ENCODE measurements around the gene RAB9B. TPM values are rescaled to one million over a fixed set of nuclear protein-coding genes. Genes with fewer than 3 reads are reported as not detected.

The RAB9B gene
- polyA plus RNA-seq, 3 donors: 0.01 to 0.08 TPM; not detected in 1

DNA sequence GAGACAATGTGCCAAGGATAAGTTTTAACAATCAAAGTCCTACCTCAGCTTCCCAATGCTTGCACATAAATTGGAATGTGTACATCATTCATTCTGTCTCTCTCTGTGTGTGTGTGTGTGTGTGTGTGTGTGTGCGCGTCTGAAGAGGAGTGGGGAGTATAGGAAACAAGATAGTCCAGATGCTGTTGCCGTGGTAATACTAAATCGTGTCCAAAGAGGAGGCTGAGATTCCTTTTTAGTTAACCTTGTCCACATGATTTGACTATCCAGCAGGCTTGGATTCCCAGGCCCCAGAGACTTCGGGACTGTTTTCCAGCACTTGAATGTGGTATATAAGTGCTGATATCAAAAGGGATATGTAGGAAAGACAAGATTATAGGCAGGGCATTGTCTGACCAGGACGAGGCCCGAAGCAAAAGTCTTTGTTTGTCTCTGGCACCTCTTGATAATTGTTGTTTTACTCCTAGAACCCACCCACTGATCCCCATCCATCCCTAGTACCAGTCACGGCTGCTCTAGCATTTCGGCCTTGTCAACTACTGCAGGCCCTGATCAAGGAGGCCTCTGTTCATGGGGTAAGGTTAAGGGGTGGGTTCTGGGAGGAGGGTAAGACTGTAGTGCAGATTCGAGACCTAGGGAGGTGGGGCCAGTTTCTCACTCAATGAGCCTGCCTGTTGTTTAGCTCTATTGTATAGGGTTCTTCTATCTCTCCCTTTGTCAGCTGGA is 51.6 kb downstream of the RAB9B start:
- H3K9ac ChIP-seq (ENCODE audit: insufficient read depth, low read length, poor library complexity, severe bottlenecking): no peak overlapping the region
- H3K4me3 ChIP-seq (replicated peaks in 1 of 3; ENCODE audit: low read depth in 2 of 3, low read length in 3 of 3): no peak overlapping the region
- no peak overlapping the region for H3K4me2 ChIP-seq (replicated peaks; ENCODE audit: extremely low read depth, low read length, poor library complexity, severe bottlenecking)
- Mint-ChIP-seq H3K4me3 (no peak overlapping the region), H3K4me1 (no peaks in the 10 kb centered on the region), H3K27ac (no peak overlapping the region), H3K27me3 (ENCODE audit: low read depth in 3 of 3) (peaks cover 0 to 2% (median 2%) of the 10 kb centered on the region in 3 donors), H3K36me3 (no peaks in the 10 kb centered on the region), H3K9me3 (no peaks in the 10 kb centered on the region)
- no peaks in the 10 kb centered on the region for H4K20me1 ChIP-seq (ENCODE audit: insufficient read depth, low read length)
- no peaks in the 10 kb centered on the region for H3K27me3 ChIP-seq (ENCODE audit: control insufficient read depth in 2 of 2, insufficient read depth in 2 of 2, low read length in 2 of 2)
- H2AFZ ChIP-seq (ENCODE audit: insufficient read depth, low read depth, low read length, poor library complexity, severe bottlenecking): no peak overlapping the region
- H3K9me3 ChIP-seq (replicated peaks in 1 of 2; ENCODE audit: control insufficient read depth in 1 of 2, insufficient read depth in 1 of 2, low read length in 2 of 2): no peaks in the 10 kb centered on the region
- no peaks in the 10 kb centered on the region for H3K4me1 ChIP-seq (ENCODE audit: control insufficient read depth in 1 of 2, insufficient read depth in 2 of 2, low read length in 2 of 2)
- no peaks in the 10 kb centered on the region for H3K36me3 ChIP-seq (replicated peaks in 1 of 2; ENCODE audit: control insufficient read depth in 1 of 2, insufficient read depth in 2 of 2, low read length in 2 of 2)
- 100% methylated on average over 2 of the region's 10 CpGs for WGBS (ENCODE audit: insufficient coverage)
- TF ChIP-seq, protein P1, sequence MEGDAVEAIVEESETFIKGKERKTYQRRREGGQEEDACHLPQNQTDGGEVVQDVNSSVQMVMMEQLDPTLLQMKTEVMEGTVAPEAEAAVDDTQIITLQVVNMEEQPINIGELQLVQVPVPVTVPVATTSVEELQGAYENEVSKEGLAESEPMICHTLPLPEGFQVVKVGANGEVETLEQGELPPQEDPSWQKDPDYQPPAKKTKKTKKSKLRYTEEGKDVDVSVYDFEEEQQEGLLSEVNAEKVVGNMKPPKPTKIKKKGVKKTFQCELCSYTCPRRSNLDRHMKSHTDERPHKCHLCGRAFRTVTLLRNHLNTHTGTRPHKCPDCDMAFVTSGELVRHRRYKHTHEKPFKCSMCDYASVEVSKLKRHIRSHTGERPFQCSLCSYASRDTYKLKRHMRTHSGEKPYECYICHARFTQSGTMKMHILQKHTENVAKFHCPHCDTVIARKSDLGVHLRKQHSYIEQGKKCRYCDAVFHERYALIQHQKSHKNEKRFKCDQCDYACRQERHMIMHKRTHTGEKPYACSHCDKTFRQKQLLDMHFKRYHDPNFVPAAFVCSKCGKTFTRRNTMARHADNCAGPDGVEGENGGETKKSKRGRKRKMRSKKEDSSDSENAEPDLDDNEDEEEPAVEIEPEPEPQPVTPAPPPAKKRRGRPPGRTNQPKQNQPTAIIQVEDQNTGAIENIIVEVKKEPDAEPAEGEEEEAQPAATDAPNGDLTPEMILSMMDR (IDR thresholded peaks at IDR 0.05): no peak
- H3K79me2 ChIP-seq (ENCODE audit: insufficient read depth, low read length): no peaks in the 10 kb centered on the region
- intact Hi-C loops (cut with micrococcal nuclease): no loop called here
- no peak overlapping the region for H3K27ac ChIP-seq (ENCODE audit: low read depth in 1 of 2, low read length in 2 of 2)
- no peak for DNase-seq

DNA sequence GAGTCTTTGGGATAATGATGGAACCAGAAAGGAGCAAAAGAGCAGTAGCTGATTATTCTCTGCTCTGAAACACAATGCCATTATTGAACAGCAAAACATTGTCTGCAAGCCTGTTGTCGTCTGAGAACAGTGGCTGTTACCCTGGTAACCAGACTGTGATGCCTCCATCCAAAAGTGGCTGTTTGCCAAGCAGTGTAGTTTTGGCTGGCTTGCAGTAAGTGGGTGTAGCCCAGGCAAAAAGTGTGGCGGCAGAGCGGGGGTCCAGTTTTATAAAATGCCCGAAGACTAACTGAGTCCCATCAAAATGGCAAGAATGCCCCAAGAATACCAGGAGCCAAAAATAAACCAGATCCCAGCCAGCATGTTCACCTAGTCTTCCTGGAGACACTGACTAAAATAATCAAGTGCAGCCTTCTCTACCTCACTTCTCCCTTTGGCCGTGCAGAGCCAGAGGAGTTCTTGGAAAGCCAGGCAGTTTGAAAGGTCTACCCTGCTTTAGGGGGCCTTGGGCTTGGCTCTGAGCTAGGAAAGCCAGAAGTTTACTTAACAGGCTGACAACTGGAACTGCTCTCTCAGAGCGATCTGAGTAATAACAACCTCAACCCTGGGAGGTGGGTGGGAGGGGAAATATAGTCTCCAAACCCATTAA is 52.8 kb downstream of the RAB9B start:
- Mint-ChIP-seq H3K27ac (no peak overlapping the region), H3K36me3 (no peaks in the 10 kb centered on the region), H3K9me3 (no peaks in the 10 kb centered on the region), H3K4me3 (no peak overlapping the region), H3K4me1 (no peaks in the 10 kb centered on the region), H3K27me3 (ENCODE audit: low read depth in 3 of 3) (peaks cover 0 to 2% (median 2%) of the 10 kb centered on the region in 3 donors)
- no peaks in the 10 kb centered on the region for H3K36me3 ChIP-seq (replicated peaks in 1 of 2; ENCODE audit: control insufficient read depth in 1 of 2, insufficient read depth in 2 of 2, low read length in 2 of 2)
- H3K27ac ChIP-seq (ENCODE audit: low read depth in 1 of 2, low read length in 2 of 2): no peak overlapping the region
- no peaks in the 10 kb centered on the region for H3K4me1 ChIP-seq (ENCODE audit: control insufficient read depth in 1 of 2, insufficient read depth in 2 of 2, low read length in 2 of 2)
- intact Hi-C loops (cut with micrococcal nuclease): no loop called here
- TF ChIP-seq, protein P1 (IDR thresholded peaks at IDR 0.05): no peak
- no peak for DNase-seq
- H2AFZ ChIP-seq (ENCODE audit: insufficient read depth, low read depth, low read length, poor library complexity, severe bottlenecking): no peak overlapping the region
- WGBS (ENCODE audit: insufficient coverage): no CpG with 5 or more reads among the region's 6 CpGs
- H4K20me1 ChIP-seq (ENCODE audit: insufficient read depth, low read length): no peaks in the 10 kb centered on the region
- H3K27me3 ChIP-seq (ENCODE audit: control insufficient read depth in 2 of 2, insufficient read depth in 2 of 2, low read length in 2 of 2): no peaks in the 10 kb centered on the region
- no peak overlapping the region for H3K4me3 ChIP-seq (replicated peaks in 1 of 3; ENCODE audit: low read depth in 2 of 3, low read length in 3 of 3)
- no peaks in the 10 kb centered on the region for H3K79me2 ChIP-seq (ENCODE audit: insufficient read depth, low read length)
- no peak overlapping the region for H3K4me2 ChIP-seq (replicated peaks; ENCODE audit: extremely low read depth, low read length, poor library complexity, severe bottlenecking)
- no peaks in the 10 kb centered on the region for H3K9me3 ChIP-seq (replicated peaks in 1 of 2; ENCODE audit: control insufficient read depth in 1 of 2, insufficient read depth in 1 of 2, low read length in 2 of 2)
- no peak overlapping the region for H3K9ac ChIP-seq (ENCODE audit: insufficient read depth, low read length, poor library complexity, severe bottlenecking)

Measured in CD14-positive monocyte (primary cell).